Osteoblast (primary cell): Measurements from ENCODE around the gene COL17A1. TPM values are rescaled to one million over a fixed set of nuclear protein-coding genes. Genes with fewer than 3 reads are reported as not detected.

Source experiments
- DNase-seq: peaks from one replicate; pipeline ENCODE4 v3.0.0; 2011; ENCODE audit warnings: low spot score, mixed read lengths; ENCODE audit not compliant: insufficient read length; ENCODE audit errors: missing footprints
- H2AFZ ChIP-seq: 2 replicates; pipeline ENCODE4 v1.6.0; 2011; ENCODE audit warnings: mild to moderate bottlenecking, low read length
- H3K27ac ChIP-seq: 2 replicates; pipeline ENCODE4 v1.5.1; 2011; ENCODE audit warnings: mild to moderate bottlenecking, low read depth, low read length, moderate library complexity
- H3K27me3 ChIP-seq: 2 replicates; pipeline ENCODE4 v1.6.0; 2012; ENCODE audit warnings: mild to moderate bottlenecking, control low read depth, inconsistent platforms, low read length, moderate library complexity; ENCODE audit not compliant: insufficient read depth
- H3K36me3 ChIP-seq: 2 replicates; pipeline ENCODE4 v1.5.1; 2011; ENCODE audit warnings: mild to moderate bottlenecking, low read length, control low read depth, moderate library complexity; ENCODE audit not compliant: insufficient read depth
- H3K4me1 ChIP-seq: 2 replicates; pipeline ENCODE4 v1.5.1; 2011; ENCODE audit warnings: mild to moderate bottlenecking, low read length, control low read depth, moderate library complexity; ENCODE audit not compliant: insufficient read depth
- H3K4me2 ChIP-seq: 2 replicates; pipeline ENCODE4 v1.6.0; 2011; ENCODE audit warnings: mild to moderate bottlenecking, low read length; ENCODE audit not compliant: insufficient read depth
- H3K4me3 ChIP-seq: fragments of 200-600 bp; sonication (generic); 3 replicates; pipeline ENCODE4 v1.5.1; 2012; ENCODE audit warnings: mild to moderate bottlenecking, low read length, inconsistent platforms; ENCODE audit not compliant: insufficient read depth
- H3K79me2 ChIP-seq: 2 replicates; pipeline ENCODE4 v1.6.0; 2012; ENCODE audit warnings: mild to moderate bottlenecking, low read length, control low read depth, inconsistent platforms; ENCODE audit not compliant: insufficient read depth
- H3K9me3 ChIP-seq: 2 replicates; pipeline ENCODE4 v1.5.1; 2011; ENCODE audit warnings: low read depth, low read length, control low read depth
- H4K20me1 ChIP-seq: 2 replicates; pipeline ENCODE4 v1.6.0; 2012; ENCODE audit warnings: mild to moderate bottlenecking, low read length, control low read depth; ENCODE audit not compliant: insufficient read depth
- CTCF ChIP-seq: IDR thresholded peaks from 2 replicates; pipeline ENCODE4 v1.5.1; 2011; ENCODE audit warnings: mild to moderate bottlenecking, low read depth, low read length, moderate library complexity; ENCODE audit errors: extremely low read depth
- total RNA-seq: library from RNA; depleted of rRNA; stranded (reverse); fragments of >200 nt; gene quantifications from 2 replicates; pipeline ENCODE4 v1.2.3, GENCODE V29; 2012

The COL17A1 gene
- total RNA-seq, 1 donor, result under 0.01 TPM

GRCh38 chr10:104076743-104077160, 8.9 kb downstream of the COL17A1 start:
- Histone ChIP-seq H3K27ac (no peak overlapping the region), H3K4me1 (no peaks in the 10 kb centered on the region), H3K4me2 (peak overlapping the region; percentile 21), H3K36me3 (no peaks in the 10 kb centered on the region), H4K20me1 (no peaks in the 10 kb centered on the region), H3K79me2 (no peaks in the 10 kb centered on the region), H3K27me3 (peaks cover 28% of the 10 kb centered on the region), H3K9me3 (no peaks in the 10 kb centered on the region), H3K4me3 (no peak overlapping the region), H2AFZ (no peak overlapping the region)
- DNase-seq, result no peak
- TF ChIP-seq CTCF, result no peak

GRCh38 chr10:104074505-104074904, 11.2 kb downstream of the COL17A1 start:
- no peak for DNase-seq
- Histone ChIP-seq H3K79me2 (no peaks in the 10 kb centered on the region), H3K36me3 (no peaks in the 10 kb centered on the region), H3K4me2 (no peak overlapping the region), H3K27me3 (peaks cover 43% of the 10 kb centered on the region), H3K4me3 (no peak overlapping the region), H4K20me1 (no peaks in the 10 kb centered on the region), H3K27ac (no peak overlapping the region), H2AFZ (no peak overlapping the region), H3K9me3 (no peaks in the 10 kb centered on the region), H3K4me1 (no peaks in the 10 kb centered on the region)
- TF ChIP-seq CTCF, result no peak

- H3K36me3 ChIP-seq, result no peaks in the 10 kb centered on the region
- no peak for DNase-seq
- no peaks in the 10 kb centered on the region for H3K79me2 ChIP-seq
- H3K27me3 ChIP-seq, result peaks cover 45% of the 10 kb centered on the region
- no peaks in the 10 kb centered on the region for H3K4me1 ChIP-seq
- H3K4me2 ChIP-seq, result no peak overlapping the region
- no peak overlapping the region for H3K4me3 ChIP-seq
- H4K20me1 ChIP-seq, result no peaks in the 10 kb centered on the region
- no peaks in the 10 kb centered on the region for H3K9me3 ChIP-seq
- TF ChIP-seq CTCF, result no peak
- no peak overlapping the region for H2AFZ ChIP-seq
- H3K27ac ChIP-seq, result no peak overlapping the region
These were observed 12.9 kb downstream of the COL17A1 start for GRCh38 chr10:104072786-104073185.

GRCh38 chr10:104069613-104070012, 16.1 kb downstream of the COL17A1 start:
- DNase-seq, result no peak
- no peaks in the 10 kb centered on the region for H4K20me1 ChIP-seq
- H3K36me3 ChIP-seq, result no peaks in the 10 kb centered on the region
- H3K9me3 ChIP-seq, result no peaks in the 10 kb centered on the region
- H3K4me3 ChIP-seq, result no peak overlapping the region
- H3K4me1 ChIP-seq, result no peaks in the 10 kb centered on the region
- no peak for TF ChIP-seq CTCF
- no peak overlapping the region for H2AFZ ChIP-seq
- no peak overlapping the region for H3K27ac ChIP-seq
- peaks cover 30% of the 10 kb centered on the region for H3K27me3 ChIP-seq
- H3K4me2 ChIP-seq, result no peak overlapping the region
- H3K79me2 ChIP-seq, result no peaks in the 10 kb centered on the region
